Measurements from ENCODE around the gene TMEM255A. TPM values are rescaled to one million over a fixed set of nuclear protein-coding genes. Genes with fewer than 3 reads are reported as not detected.

TMEM255A gene
- total and polyA plus RNA-seq, 2 of the 4 experiments (the other 2 are of a cell fraction) = 0.03 TPM; not detected in 1

- Histone ChIP-seq H3K9me1 (ENCODE audit: insufficient read depth, low read length) (no peaks in the 10 kb centered on the region), H4K91ac (ENCODE audit: insufficient read depth, low read depth, low read length) (no peak overlapping the region), H3K18ac (ENCODE audit: low read depth, low read length) (no peak overlapping the region), H2AFZ (replicated peaks; ENCODE audit: low read length, poor library complexity) (no peak overlapping the region), H4K20me1 (ENCODE audit: insufficient read depth, low read length) (no peaks in the 10 kb centered on the region), H3K27ac (ENCODE audit: insufficient read depth, low read length) (no peak overlapping the region), H3K4me1 (ENCODE audit: control insufficient read depth, insufficient read depth, low read length) (no peaks in the 10 kb centered on the region), H3K23ac (ENCODE audit: low read depth, low read length) (no peak overlapping the region), H2BK20ac (ENCODE audit: low read depth, low read length) (no peak overlapping the region), H3K4me2 (ENCODE audit: low read depth, low read length) (no peak overlapping the region), H4K5ac (ENCODE audit: low read depth, low read length) (no peak overlapping the region), H3K9me3 (ENCODE audit: control insufficient read depth, insufficient read depth, low read length) (no peaks in the 10 kb centered on the region), H2BK15ac (ENCODE audit: low read depth, low read length) (no peak overlapping the region), H3K36me3 (ENCODE audit: control insufficient read depth, insufficient read depth, low read length) (no peaks in the 10 kb centered on the region), H2BK120ac (ENCODE audit: low read depth, low read length) (no peak overlapping the region), H3K4me3 (ENCODE audit: insufficient read depth, low read depth, low read length) (no peak overlapping the region), H3K4ac (ENCODE audit: low read depth, low read length) (no peak overlapping the region), H3K56ac (ENCODE audit: extremely low read depth, insufficient read depth, low read length) (no peak overlapping the region), H3K9ac (ENCODE audit: low read depth, low read length) (no peak overlapping the region), H3K27me3 (ENCODE audit: control insufficient read depth, insufficient read depth, low read length) (peaks cover 6% of the 10 kb centered on the region), H2AK5ac (ENCODE audit: low read depth, low read length) (no peak overlapping the region), H4K8ac (ENCODE audit: low read depth in 2 of 2, low read length in 2 of 2) (no peak overlapping the region), H2BK5ac (ENCODE audit: low read depth, low read length, poor library complexity, severe bottlenecking) (no peak overlapping the region), H3K14ac (replicated peaks; ENCODE audit: low read depth, low read length) (no peak overlapping the region), H2AK9ac (replicated peaks; ENCODE audit: low read depth, low read length, poor library complexity) (no peak overlapping the region), H3K79me1 (ENCODE audit: low read depth in 1 of 2, low read length in 2 of 2) (no peaks in the 10 kb centered on the region)
- no peak for TF ChIP-seq MAFK (IDR thresholded peaks at IDR 0.05; ENCODE audit: low read depth, low read length)
- no peak for TF ChIP-seq USF2 (IDR thresholded peaks at IDR 0.05; ENCODE audit: low read depth, low read length)
- no peak for TF ChIP-seq BHLHE40 (IDR thresholded peaks at IDR 0.05; ENCODE audit: low read depth, low read length)
- TF ChIP-seq POLR2A (IDR thresholded peaks at IDR 0.05; ENCODE audit: low read depth, low read length) = no peak
- no peak for TF ChIP-seq CHD1 (IDR thresholded peaks at IDR 0.05; ENCODE audit: low read depth, low read length)
- no peak for TF ChIP-seq CEBPB (IDR thresholded peaks at IDR 0.05; ENCODE audit: low read depth, low read length)
- TF ChIP-seq RAD21 (IDR thresholded peaks at IDR 0.05; ENCODE audit: low read length) = no peak
- TF ChIP-seq RCOR1 (IDR thresholded peaks at IDR 0.05; ENCODE audit: insufficient replicate concordance, low read length) = no peak
- TF ChIP-seq ELK1 (IDR thresholded peaks at IDR 0.05; ENCODE audit: borderline replicate concordance, low read depth, low read length) = no peak
- no peak for TF ChIP-seq MXI1 (IDR thresholded peaks at IDR 0.05; ENCODE audit: borderline replicate concordance, low read depth, low read length)
- TF ChIP-seq MAZ (IDR thresholded peaks at IDR 0.05; ENCODE audit: borderline replicate concordance, low read depth, low read length) = no peak
- TF ChIP-seq CTCF (conservative IDR thresholded peaks at IDR 0.05; ENCODE audit: low read depth, low read length) = no peak
- no peak for TF ChIP-seq FOS (IDR thresholded peaks at IDR 0.05; ENCODE audit: low read depth, low read length)
- no peak for TF ChIP-seq RFX5 (IDR thresholded peaks at IDR 0.05; ENCODE audit: low read depth, low read length)
- TF ChIP-seq NFE2L2 (IDR thresholded peaks at IDR 0.05; ENCODE audit: low read depth, low read length) = no peak
- no peak for TF ChIP-seq SMC3 (IDR thresholded peaks at IDR 0.05; ENCODE audit: low read depth, low read length)
- POLR2A ChIA-PET (ENCODE audit: unreplicated experiment) = no interaction called here
- intact Hi-C loops (cut with micrococcal nuclease) = no loop called here
- CTCF ChIA-PET = no interaction called here
- ATAC-seq (ENCODE audit: low read depth) (no peak), DNase-seq (no peak)
- dilution Hi-C loops (cut with HindIII; ENCODE audit: low sequenced_read_pairs, unreplicated experiment) = no loop called here
- no TSS peak for BruUV-seq (replicated peaks)
- WGBS, 2 experiments (ENCODE audit: extremely low coverage in 2 of 2, insufficient read length in 1 of 2) = no CpG with 5 or more reads among the region's 3 CpGs
- in situ Hi-C loops (cut with MboI; ENCODE audit: low sequenced_read_pairs) = no loop called here
Observed at GRCh38 chrX:120287513-120288112, 23.6 kb downstream of the TMEM255A start.
